Thoracic aorta (tissue), 2 donors: ENCODE results near the gene TECR. TPM values are rescaled to one million over a fixed set of nuclear protein-coding genes. Genes with fewer than 3 reads are reported as not detected.

ENCODE experiments used
- ATAC-seq: fragments of 150-250 bp; one replicate; pipeline ENCODE4 v1.8.0; 2017; ENCODE audit warnings: low read depth; ENCODE audit not compliant: insufficient number of reproducible peaks, low FRiP score
- DNase-seq: peaks from one replicate; pipeline ENCODE4 v3.0.0-alpha.2; 2020; ENCODE audit warnings: low spot score
- H3K27ac ChIP-seq, 2 donors: fragments of 200-600 bp; sonication (generic); 1 replicate in 1 of 2; 2 replicates in 1 of 2; pipeline ENCODE4 v1.5.1; 2016; ENCODE audit warnings: mild to moderate bottlenecking in 2 of 2, moderate library complexity in 2 of 2
- H3K27me3 ChIP-seq: fragments of 200-600 bp; sonication (generic); replicated peaks from 2 replicates; pipeline ENCODE4 v1.6.0; 2016; ENCODE audit warnings: mild to moderate bottlenecking; ENCODE audit not compliant: insufficient read depth
- H3K36me3 ChIP-seq: fragments of 200-600 bp; sonication (generic); one replicate; pipeline ENCODE4 v1.5.1; 2016
- H3K4me1 ChIP-seq, 2 donors: fragments of 200-600 bp; sonication (generic); 1 replicate in 1 of 2; 2 replicates in 1 of 2; pipeline versions ENCODE4 v1.5.1 to v1.6.0; 2016; ENCODE audit warnings: low read depth in 2 of 2, mild to moderate bottlenecking in 1 of 2; ENCODE audit not compliant: control insufficient read depth in 1 of 2
- H3K4me3 ChIP-seq: fragments of 200-600 bp; sonication (generic); 2 replicates; pipeline ENCODE4 v1.5.1; 2016; ENCODE audit warnings: mild to moderate bottlenecking
- H3K9me3 ChIP-seq: fragments of 200-600 bp; sonication (generic); 2 replicates; pipeline ENCODE4 v1.5.1; 2016
- total RNA-seq, 2 donors: library from RNA; depleted of rRNA; stranded (reverse); fragments of >200 nt; gene quantifications; one replicate each; pipeline versions ENCODE4 v1.1.0 to v1.2.3, GENCODE V29; 2016
- TF ChIP-seq, protein P1 (sequence below): fragments of 200-600 bp; sonication (generic); IDR thresholded peaks from one replicate; pipeline ENCODE4 v1.5.1; 2019; ENCODE audit warnings: antibody characterized with exemption

TECR gene
- total RNA-seq, 2 donors from 2014 or later, result 35.6 to 37.6 TPM

DNA sequence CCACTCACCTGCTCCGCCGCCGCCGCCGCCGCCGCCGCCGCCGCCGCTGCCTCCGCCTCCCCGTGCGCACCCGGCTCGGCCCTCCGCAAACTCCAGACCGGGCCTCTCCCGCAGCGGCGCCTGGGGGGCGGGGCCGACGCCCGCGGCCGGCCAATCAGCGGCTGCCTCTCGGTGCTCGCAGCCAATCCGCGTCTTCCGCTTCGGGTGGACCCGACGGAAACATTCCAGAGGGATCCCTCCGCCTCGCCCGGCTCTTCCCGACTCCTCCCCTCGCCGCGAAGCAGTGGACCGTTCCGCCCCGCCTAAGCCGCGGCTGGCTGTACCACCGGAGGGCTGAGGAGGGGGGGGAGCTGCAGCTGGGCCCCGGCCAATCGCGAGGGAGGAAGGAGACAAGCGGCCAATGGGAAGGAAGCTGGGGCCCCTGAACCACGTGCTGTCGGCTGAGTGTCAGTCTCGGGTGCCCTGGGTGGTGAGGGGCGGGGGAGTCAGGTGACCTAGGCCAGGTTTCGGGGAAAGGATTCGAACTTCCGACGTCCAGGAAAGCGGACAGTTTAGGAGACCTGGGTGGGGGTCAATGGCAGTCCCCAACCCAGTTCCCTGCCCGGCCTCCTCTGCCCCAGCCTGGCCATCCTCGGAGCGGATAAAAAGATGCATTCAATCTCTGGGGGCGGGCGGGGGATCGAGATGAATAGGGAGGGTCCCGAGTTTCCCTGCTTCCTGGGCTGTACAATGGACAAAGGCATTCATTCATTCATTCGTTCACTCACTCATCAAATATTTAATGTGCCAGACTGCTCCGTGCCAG, 33.2 kb upstream of the TECR start, which contains the start of gene GIPC1:
Gene GIPC1 (minus strand): TSS at position 99 of the 805 bp plus-strand sequence. CDS start 13,151 bp downstream, outside the sequence.
- peak within 1 kb of the TSS; percentile 27 to 50 for H3K27ac ChIP-seq
- TF ChIP-seq, protein P1, sequence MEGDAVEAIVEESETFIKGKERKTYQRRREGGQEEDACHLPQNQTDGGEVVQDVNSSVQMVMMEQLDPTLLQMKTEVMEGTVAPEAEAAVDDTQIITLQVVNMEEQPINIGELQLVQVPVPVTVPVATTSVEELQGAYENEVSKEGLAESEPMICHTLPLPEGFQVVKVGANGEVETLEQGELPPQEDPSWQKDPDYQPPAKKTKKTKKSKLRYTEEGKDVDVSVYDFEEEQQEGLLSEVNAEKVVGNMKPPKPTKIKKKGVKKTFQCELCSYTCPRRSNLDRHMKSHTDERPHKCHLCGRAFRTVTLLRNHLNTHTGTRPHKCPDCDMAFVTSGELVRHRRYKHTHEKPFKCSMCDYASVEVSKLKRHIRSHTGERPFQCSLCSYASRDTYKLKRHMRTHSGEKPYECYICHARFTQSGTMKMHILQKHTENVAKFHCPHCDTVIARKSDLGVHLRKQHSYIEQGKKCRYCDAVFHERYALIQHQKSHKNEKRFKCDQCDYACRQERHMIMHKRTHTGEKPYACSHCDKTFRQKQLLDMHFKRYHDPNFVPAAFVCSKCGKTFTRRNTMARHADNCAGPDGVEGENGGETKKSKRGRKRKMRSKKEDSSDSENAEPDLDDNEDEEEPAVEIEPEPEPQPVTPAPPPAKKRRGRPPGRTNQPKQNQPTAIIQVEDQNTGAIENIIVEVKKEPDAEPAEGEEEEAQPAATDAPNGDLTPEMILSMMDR, result no peak
- no peaks in the 10 kb centered on the region for H3K27me3 ChIP-seq
- ATAC-seq (peak; percentile 96), DNase-seq (peak; percentile 82)
- H3K4me1 ChIP-seq, result peaks cover 15 to 31% of the 10 kb centered on the region in 2 donors
- no peaks in the 10 kb centered on the region for H3K36me3 ChIP-seq
- H3K9me3 ChIP-seq, result no peaks in the 10 kb centered on the region
- H3K4me3 ChIP-seq, result peak within 1 kb of the TSS; percentile 94

- Histone ChIP-seq H3K27ac (peak overlapping the region; percentile 14 to 47), H3K9me3 (no peaks in the 10 kb centered on the region), H3K27me3 (no peaks in the 10 kb centered on the region), H3K4me3 (peak overlapping the region; percentile 94), H3K36me3 (no peaks in the 10 kb centered on the region), H3K4me1 (peaks cover 15 to 31% of the 10 kb centered on the region in 2 donors)
- no peak for DNase-seq
- TF ChIP-seq, protein P1, result no peak
- ATAC-seq, result no peak
Measured at GRCh38 chr19:14496834-14497227, 32.6 kb upstream of the TECR start.

DNA sequence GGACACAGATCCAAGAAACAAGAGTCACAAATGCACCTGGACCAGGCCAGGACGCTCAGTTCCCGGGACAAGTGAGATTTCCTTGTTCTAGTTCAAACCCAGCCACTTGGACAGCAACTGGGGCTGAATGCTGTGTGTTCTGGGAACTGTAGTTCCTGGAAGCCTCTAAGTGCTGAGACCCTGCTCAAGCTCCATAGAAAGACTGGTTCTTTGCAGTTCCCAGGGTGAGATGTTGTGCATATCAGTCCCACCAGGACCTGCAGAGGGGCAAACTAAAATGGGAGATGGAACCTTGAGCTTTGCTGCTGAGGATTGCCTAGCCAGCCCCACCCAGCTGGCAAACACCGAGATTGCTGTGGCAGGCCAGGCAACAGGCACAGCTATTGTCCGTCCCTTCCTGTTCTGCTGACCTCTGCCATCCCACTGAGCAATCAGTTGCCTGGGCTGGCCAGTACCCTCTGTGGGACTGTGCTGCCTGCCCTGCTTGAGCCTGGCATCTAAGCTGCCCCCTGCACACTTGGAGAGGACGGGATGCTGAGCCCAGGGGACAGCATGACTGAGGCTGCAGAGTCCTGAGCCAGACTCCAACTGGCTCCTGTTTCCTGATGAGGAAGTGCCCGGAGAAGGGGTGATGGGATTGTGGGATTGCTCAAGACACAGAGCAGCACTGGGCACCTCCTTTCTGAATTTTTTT, 32.0 kb upstream of the TECR start:
- Histone ChIP-seq H3K4me3 (no peak overlapping the region), H3K36me3 (no peaks in the 10 kb centered on the region), H3K27ac (peak overlapping the region; percentile 14 to 47), H3K9me3 (no peaks in the 10 kb centered on the region), H3K27me3 (no peaks in the 10 kb centered on the region), H3K4me1 (peaks cover 15 to 31% of the 10 kb centered on the region in 2 donors)
- no peak for DNase-seq
- ATAC-seq, result no peak
- TF ChIP-seq, protein P1, result no peak

GRCh38 chr19:14502334-14503092, 26.9 kb upstream of the TECR start:
- Histone ChIP-seq H3K4me3 (no peak overlapping the region), H3K4me1 (peaks cover 0 to 4% of the 10 kb centered on the region in 2 donors), H3K36me3 (no peaks in the 10 kb centered on the region), H3K27me3 (no peaks in the 10 kb centered on the region), H3K27ac (no peak overlapping the region), H3K9me3 (no peaks in the 10 kb centered on the region)
- TF ChIP-seq, protein P1, result no peak
- no peak for ATAC-seq
- DNase-seq, result no peak
